ENCODE measurements around the gene UBE2V1.
A peak's percentile ranks its signal among the peaks of the same experiment; 100 is the strongest.

The UBE2V1 gene

DNA sequence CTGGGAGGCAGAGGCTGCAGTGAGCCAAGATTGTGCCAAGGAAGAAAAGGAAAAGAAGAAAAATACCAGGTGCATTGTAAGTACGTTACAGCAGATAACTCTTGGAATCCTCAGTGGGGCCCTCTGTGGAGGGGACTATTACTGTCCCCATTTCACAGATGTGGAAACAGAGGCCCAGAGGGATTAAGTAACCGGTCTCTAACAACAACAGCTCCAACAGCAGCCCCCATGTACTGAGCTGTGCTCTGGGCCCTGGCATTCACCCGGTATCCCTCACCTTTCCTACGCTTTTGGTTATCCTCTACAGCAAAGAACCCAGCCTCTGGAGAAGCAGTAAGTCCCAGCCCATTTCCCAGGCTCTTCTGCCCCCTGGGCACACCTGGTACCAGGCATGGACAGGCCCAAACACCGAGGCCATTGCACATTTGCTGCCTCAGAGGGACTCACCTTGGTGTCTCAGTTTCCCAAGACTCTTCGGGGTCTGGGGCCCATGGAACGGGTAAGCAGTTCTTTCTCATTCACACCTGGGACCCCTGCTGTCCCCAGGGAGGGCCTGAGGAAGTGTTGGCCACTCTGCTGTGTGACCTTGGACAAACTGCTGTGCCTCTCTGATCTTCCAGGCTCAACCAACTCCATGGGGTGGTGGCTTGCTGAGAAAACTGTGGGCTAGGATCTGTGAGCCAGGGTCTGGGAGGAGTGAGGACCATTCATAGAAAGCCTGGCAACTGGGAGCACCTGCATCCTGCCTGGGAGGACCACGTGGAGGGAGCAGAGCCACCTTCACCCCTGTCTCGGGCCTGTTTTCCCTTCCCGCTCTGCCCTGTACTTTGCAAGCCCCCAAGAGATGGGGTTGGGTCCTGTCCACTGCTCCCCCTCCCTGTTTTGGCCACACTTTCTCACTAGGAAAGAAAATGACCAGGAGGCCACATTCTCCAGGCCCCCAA, 70.3 kb downstream of the UBE2V1 start:
- DNase-seq: no peak

DNA sequence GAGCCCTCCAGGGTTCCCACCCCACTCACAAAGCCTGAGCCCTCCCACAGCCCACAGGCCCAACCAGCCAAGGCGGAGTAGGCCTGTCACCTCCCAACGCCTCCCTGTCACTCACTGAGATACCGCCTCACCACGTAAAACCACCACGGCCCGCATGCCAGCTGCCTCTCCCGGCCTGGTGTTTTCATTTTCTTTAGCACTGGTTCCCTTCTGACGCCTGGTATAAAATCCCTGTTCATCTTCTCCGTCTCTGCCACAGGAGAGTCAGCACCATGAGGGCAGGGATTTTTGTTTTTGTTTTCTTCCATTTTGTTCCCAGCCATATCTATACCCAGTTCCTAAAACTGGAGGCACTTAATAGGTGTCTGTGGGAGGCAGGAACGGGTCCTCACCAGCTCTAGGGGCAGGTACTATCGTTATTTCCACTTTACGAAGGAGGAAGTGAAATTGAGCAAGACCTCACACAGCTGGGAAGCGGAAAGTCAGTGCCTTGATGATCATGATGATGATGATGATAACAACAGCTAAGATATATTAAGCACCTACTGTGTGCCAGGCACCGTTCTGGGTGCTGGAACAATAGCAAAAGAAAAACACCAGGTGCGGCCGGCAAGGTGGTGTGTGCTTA, 71.6 kb downstream of the UBE2V1 start:
- DNase-seq: no peak

DNA sequence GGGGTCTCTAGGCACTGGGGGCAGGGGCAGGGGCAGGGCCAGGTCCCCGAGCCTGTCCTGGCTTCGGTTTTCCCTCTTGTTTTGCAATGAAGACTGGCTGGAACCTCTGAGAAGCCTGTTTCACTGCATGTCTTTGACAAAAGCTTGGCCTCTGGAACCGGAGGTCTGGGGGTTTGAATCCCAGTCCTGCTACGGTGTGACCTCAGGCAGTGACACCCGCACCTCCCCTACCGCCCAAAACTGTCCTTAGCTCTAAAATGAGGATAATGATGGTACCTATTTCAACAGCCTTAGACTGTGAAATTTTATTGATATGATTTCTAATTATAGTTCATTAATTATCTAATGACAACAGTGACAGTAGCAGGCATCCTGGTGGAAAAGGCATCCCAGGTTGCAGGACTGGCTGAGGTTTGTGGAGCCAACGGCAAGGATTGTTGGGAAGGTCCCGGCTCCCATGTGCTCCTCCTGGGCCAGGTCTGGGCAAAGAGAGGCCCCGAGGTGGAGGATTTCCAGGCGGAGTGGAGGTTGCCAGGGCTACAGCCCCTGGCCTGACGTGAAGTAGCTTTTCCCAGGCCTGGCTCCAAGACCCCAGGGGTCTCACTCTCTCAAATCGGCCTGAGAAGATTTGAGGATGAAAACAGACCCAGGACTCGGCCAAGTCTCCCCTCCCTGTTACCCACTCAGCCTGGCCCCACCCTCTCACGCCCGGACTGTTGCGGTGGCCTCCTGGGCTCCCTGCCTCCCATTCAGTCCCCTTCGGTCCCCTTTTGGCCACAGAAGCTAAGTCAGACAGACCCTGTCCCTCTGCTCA, 72.3 kb downstream of the UBE2V1 start:
- no peak for DNase-seq

DNA sequence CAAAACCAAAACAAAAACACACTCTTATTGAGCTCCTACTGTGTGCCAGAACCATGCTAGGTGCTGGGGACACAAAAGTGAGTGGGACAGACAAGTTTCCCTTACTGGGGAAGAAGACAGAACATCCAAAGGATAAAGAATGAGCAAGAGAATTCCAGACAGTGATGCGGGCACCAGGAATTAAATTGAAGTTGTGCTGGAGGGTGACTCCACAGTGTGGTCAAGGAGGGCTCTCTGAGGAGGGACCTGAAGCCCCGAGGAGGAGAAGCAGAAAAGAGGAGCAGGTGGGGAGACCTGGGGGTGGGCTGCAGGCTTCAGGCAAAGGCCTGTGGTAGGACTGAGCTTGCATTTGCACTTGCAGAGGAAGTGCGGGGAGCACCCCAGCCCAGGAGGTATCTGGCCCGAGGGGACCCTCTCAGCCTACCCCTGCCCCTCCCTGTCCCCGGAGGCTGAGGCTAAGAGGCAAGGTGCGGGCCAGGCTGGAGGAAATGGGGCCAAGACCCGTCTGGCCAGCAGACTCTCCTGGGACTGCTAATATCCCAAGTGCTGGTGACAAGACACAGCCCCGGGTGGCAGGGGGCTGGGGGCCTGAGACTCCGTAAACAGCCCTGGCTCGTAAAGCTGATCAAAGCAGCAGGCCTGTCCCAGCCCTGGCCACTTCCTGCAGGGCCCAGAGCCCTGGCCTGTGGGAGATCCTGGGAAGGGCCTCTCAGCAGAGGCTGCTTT, 73.1 kb downstream of the UBE2V1 start:
- no peak for DNase-seq

DNA sequence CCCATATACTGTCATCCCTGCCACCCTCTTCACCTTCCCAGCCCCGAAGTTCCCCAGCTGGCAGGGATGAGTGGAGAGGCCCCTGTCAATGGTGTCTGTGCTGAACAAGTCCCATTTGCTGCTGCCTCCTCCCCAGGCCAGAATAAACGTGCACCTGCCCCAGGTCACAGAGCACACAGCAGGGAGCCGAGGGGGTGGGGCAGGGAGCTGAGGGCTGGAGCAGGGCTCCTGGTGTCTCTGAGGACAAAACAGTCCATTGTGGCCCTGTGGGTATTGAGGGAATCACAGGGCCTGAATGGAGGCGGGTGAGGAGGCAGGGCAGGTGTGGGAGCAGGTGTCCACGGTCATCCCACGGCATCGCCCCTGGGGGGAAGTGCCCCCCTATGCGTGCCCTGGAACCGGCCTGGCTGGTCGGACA, 74.4 kb downstream of the UBE2V1 start:
- peak in 1 of 2 experiments; percentile 8 for DNase-seq

DNA sequence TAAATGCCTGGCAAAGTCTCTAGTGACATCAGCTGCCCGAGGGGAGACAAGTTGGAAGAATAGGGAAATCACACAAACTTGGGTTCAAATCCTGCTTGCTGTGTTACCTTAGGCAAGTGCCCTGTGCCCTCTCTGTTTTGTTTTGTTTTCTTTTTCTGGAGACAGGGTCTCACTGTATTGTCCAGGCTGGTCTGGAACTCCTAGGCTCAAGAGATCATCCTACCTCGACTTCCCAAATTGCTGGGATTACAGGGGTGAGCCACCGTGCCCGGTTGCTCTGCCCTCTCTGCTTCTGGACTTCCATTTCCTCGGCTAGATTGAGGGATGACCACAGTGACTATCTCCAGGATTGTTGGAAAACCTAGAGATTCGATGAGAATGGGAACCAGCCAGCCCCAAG, 74.8 kb downstream of the UBE2V1 start:
- DNase-seq: no peak

DNA sequence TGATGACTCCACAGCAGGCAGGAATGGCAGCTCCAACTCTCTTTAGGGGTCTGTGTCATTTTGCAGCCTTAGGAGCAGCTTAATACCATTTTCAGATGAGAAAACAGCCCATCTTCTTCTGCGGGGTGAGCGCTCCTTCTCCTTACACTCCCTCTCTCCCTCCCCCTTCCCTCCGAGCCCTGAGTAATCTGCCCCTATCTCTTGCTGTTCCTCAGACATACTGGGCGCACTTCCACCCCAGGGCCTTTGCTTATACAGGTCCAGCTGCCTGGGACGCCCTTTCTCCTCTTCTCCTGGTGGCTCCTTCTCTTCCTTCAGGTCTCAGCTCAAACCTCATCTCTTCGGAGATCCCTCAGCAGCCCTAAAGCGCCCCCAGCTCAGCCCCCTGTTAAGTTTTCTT, 75.4 kb downstream of the UBE2V1 start:
- DNase-seq: no peak

DNA sequence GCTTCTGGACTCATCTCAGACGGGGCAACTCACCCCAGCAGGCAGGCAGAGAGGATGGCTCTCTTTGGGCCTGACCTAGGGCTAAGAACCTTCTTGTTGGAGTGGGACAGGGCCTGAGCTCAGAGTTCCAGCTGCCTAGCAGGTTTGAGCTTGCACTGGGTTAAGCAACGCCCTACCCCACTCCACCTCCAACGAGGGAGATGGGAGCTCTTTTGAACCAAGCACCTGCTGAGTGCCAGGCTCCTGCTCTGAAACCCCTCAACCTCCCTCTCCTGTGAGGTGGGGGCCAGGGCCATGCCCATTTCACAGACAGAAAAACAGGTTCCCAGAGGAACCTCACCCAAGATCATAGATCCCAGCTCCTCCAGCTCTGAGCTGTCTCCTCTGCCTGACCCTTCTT, 75.8 kb downstream of the UBE2V1 start:
- no peak for DNase-seq

DNA sequence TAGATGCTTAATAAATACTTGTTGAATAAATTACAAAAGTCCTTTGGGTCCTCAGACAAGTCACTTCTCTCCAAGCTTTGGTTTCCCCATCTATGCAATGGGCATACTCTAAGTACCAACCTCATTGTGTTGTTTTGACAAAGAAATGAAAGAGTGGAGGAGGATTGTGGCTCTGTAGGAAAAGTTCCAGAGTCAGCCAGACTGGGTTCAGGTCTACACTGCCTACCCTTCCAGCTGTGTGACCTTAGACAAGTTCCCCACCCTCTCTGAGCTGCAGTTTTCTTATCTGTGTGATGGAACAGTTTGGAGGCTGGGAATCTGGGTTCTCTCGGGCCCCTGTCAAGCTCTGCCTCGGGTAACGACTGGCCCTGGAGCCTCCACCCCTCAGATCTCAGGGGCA, 76.2 kb downstream of the UBE2V1 start:
- no peak for DNase-seq

DNA sequence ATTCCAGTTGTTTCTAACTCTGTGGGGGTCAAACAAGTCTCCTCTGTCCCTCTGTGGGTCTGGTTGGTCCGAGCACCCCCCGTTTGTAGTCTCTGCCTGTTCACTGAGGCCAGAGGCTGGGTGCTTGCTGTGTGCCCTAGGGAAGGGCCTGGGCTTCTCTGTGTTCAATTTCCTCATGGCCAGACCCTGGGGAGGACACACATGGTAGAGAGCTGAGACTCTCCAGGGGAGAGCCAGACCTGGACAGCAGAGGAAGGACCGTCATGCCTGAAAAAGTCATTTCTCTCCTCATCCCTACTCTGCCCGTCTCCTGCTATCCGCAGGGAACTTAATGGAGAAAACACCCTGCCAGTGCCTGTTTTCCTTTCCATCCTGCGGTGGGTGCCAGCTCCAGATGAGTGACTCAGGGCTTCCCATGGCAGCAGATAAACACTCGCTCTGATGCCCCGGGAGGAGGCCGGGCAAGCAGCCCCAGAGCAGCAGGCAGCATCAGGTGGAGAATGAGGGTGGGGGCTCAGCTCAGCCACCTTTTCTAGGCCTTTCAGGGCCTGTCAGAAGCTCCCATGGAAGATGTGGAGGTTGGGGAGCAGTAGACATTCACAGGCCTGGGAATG, 78.3 kb downstream of the UBE2V1 start:
- DNase-seq: no peak

DNA sequence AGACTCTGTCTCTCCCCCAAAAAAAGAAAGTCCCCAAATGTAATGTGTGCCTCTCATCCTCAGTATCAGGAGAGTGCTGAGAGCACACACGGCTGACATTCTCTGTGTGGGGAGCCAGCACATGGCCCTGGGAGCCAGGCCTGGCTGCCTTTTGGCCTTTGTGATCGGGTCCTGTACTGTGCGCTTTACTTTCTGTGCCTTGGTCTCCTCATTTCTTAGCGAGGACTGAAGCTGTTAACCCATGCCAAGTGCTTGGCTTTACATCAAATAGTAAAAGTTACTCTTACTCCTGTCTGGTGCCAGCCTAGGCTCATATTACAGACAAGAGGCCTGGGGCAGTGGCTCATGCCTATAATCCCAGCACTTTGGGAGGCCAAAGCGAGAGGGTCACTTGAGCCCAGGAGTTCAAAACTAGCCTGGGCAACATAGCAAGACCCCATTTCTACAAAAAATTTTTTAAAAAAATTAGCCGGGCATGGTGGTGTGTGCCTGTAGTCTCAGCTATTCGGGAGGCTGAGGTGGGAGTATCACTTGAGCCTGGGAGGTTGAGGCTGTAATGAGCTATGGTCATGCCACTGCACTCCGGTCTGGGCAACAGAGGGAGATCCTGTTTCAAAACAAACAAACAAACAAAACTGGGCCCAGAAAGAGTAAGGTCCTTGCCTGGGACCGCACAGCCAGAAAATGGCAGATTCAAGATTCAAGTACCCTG, 79.8 kb downstream of the UBE2V1 start:
- no peak for DNase-seq

Data from NCI-H524 (cell line).